Activated T-cell treated with anti-CD3 and anti-CD28 coated beads for 48 hours (primary cell): Measurements from ENCODE around the gene PCGF1.
"Not testable (repeated sequence)": the region's sequence is repeated elsewhere in the genome, so short reads cannot be mapped to it uniquely, and the experiment has no call there.

ENCODE experiments used
- DNase-seq: peaks from one replicate; pipeline ENCODE4 v3.0.0-alpha.2; 2020; ENCODE audit warnings: low read depth

Gene PCGF1

DNA sequence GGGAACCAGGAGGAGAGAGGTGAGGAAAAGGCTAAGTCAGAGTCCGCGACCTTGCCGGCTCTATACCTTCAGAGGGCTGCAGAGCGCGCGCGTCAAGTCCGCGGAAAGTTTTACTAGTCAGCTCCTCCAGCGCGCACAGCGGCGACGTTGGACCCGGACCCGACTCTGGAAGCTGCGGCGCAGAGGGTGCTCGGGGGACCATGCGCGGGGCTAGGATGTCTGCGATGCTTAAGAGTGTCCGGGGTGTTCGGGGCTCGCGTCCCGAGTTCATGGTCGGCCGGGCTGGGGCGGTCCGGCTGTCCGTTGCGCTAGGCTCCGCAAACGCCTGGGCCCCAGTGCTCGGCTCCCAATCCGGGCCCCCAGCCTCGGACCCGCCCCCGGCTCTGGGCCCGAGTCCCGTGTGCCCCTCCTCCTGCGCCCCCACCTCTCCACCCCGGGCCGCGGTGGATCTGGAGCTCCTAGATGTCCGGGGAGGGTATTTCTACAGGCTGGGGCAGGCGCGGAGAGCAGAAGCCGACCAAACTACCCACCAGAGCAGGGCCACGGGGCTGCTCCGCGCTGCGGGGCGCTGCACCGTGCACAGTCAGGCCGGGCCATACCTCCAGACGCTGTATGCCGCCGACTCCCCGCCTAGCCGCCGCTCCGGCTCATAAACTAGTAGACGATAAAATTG is 8.1 kb downstream of the PCGF1 start, which contains the start of gene LBX2:
Gene LBX2, minus strand, starts transcription at position 337 of the 673 bp plus-strand sequence. Its CDS starts 66 bp downstream, at position 271.
- DNase-seq, result no peak

- DNase-seq, result no peak
Measured at GRCh38 chr2:74498500-74499266, 8.8 kb downstream of the PCGF1 start.

DNA sequence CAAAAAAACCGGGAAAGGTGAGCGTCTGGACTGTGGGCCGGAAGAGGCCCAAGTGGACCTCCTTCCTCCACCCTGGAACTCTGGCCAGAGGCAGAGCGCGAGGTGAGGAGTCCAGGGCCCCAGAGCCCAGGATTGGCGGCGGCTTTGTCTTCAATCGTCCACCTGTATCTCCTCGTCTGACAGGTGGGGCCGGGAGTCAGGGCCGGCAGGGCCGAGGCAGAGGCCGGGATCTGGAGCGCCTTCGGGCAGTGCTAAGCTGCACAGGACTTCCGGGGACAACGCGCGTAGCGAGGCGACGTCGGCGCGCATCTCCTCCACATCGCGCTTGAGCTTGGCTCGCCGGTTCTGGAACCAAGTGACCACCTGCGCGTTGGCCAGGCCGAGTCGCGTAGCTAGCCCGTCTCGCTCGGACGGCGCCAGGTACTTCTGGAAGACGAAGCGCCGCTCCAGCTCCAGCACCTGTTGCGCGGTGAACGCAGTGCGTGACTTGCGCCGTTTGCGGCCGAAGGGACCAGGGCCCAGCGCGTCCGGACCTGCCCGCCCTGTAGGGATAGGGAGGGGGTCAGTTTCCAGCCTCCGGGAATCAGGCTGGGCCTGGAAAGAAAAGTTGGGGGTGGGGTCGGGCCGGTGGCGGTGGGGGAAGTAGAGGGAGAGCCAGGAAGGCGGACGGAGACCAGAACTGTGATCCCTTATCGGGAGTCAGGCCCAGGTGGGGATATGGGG is 9.6 kb downstream of the PCGF1 start:
- no peak for DNase-seq

- no peak for DNase-seq
Measured at GRCh38 chr2:74496997-74497776, 10.3 kb downstream of the PCGF1 start.

DNA sequence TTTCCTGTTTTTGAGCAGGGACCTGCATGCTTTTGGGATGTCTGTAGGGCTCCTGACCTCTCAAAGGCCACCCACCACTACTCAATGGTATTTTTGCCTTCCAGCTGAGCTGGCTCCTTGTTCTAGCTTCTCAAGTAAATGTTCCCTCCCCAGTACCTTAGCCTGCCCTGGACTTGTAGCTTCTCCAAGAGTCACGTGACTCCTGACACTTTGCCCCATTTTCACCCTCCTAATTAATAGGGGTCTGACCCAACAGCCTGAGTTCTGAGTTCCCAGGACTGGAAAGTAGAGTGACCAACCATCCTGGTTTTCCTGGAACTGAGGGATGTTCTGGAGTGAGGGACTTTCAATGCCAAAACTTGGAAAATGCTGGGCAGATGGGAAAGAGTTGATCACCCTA is 12.1 kb downstream of the PCGF1 start:
- no peak for DNase-seq

GRCh38 chr2:74493546-74493945 is 13.9 kb downstream of the PCGF1 start:
- DNase-seq, result no peak

GRCh38 chr2:74491648-74492544 is 15.6 kb downstream of the PCGF1 start:
- no peak for DNase-seq

DNA sequence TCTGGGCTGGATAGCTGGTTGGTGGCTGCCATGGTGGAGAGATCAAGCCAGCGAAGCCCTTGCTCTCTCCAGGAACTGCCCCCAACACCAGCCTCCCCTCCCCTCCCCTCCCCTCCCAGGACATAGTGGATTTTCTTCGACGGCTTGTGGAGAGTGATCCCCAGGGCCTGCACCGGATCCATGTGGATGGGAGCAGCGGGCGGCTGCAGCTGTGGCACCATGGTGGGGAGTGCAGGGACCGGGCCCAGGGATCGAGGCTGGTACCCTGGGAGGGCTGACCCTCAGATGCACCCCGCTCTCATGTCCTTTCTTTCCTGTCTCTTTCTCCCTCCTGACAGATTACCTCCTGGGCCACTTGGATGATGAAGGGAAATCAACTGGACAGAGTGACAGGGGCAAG is 17.6 kb downstream of the PCGF1 start:
- DNase-seq, result no peak

DNA sequence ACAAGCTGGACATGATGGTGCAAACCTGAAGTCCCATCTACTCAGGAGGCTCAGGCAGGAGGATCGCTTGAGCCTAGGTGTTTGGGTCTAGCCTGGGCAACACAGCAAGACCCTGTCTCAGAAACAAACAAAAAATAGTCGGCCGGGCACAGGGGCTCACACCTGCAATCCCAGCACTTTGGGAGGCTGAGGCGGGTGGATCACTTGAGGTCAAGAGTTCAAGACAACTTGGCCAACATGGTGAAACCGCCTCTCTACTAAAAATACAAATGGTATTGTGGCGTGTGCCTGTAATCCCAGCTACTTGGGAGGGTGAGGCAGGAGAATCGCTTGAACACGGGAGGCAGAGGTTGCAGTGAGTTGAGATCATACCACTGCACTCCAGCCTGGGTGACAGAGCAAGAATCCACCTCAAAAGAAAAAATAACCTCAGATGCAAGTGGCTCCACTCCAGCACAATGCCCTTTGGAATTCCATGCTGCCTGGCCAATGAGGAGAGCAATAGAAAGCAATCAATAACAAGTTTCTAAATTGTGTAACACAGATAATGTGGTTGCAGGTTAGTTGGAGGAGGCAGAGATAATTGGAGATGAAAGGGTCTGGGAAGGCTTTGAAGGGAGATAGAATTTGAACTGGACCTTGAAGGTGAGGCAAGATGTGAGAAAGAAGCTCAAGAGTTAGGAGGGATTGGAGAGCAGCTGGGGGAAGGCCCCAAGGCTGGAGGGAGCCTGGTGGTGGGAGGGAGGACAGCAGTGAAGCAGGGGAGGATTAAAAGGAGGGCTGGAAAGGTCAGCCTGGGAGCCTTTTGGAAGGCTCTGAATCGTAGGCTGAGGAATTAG is 18.6 kb downstream of the PCGF1 start:
- DNase-seq, result no peak

GRCh38 chr2:74486141-74486540 is 21.4 kb downstream of the PCGF1 start:
- DNase-seq, result no peak

GRCh38 chr2:74483675-74484164 is 23.8 kb downstream of the PCGF1 start:
- not testable (repeated sequence) for DNase-seq

GRCh38 chr2:74482801-74483674 is 24.5 kb downstream of the PCGF1 start, which contains the start of the genes CCDC142 and TTC31:
Gene CCDC142, minus strand, starts transcription at chr2:74482998. Its CDS starts 161 bp downstream, at chr2:74482837.
Gene TTC31, plus strand, starts transcription at chr2:74483081. Its CDS starts 15 bp downstream, at chr2:74483096.
- peak; percentile 87 for DNase-seq

DNA sequence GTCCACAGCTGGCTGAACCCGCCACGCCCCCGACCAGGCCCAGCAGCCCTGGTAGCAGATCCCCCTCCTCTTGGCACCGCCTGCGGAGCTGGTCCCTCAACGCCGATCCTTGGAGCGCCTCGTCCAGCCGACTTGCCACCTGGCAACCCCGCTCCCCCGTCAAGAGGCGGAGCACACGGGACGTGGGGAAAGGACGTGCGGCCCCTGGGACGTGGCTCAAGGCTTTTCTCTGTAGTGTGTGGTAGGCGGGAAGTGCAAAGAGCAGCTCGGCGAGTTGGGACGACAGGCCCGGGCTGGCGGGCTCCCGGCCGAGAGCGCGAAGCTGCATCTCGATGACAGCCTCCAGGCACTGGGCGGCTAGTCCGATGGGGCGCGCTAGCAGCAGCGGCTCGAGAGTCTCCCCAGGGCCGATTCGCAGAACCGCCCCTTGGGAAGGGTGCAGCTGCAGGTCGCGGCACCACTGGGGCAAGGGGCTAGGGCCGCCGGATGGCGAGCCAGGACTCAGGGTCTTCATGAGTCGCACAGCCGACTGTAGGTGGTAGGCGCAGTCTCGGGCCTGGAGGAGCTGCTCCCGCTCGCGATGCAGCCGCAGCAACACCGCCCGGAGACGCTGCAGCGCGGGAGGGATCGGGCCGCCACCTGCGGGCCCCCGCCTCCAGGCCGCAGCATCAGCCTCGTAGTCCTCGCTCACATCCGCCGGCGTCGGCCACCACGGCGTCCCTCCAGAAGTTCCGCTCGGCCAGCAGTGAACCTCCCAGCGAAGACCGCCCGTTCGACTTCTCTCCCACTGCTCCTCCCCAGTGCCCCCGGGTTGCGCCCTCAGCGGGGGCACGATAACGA is 25.3 kb downstream of the PCGF1 start:
- peak; percentile 55 for DNase-seq

GRCh38 chr2:74481431-74481830 is 26.1 kb downstream of the PCGF1 start:
- DNase-seq, result no peak

DNA sequence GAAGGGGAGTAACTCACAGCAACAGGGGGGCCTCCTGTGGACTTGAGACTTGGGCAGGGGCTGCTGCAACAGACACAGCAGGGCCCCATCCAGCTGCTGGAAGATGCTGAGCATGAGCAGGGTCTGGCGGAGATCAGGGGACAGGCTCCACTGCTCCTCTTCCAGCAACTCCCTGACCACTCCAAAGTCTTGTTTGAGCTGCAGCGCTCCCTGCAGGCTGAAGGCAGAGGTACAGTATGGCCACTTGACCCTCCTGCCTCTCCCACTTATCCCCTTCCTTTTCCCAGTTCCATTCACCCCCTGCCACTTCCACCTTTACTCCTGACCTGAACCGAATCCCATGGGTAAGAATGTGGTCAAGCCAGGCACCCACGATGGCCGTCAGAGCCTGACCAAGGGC is 32.6 kb downstream of the PCGF1 start:
- no peak for DNase-seq

- no peak for DNase-seq
Measured at GRCh38 chr2:74474481-74474880, 33.0 kb downstream of the PCGF1 start.

GRCh38 chr2:74472945-74473258 is 34.6 kb downstream of the PCGF1 start:
- no peak for DNase-seq
